Measurements from ENCODE around the gene ZNF669.
"Not testable (repeated sequence)": the region's sequence is repeated elsewhere in the genome, so short reads cannot be mapped to it uniquely, and the experiment has no call there.

ZNF669 gene

GRCh38 chr1:247103859-247104591, at the start of gene ZNF669:
ZNF669 (minus strand) TSS chr1:247104356; CDS start chr1:247104199, 157 bp downstream.
- DNase-seq (ENCODE audit: low spot score): peak; percentile 96

GRCh38 chr1:247147781-247148180, 43.6 kb upstream of the ZNF669 start:
- DNase-seq (ENCODE audit: low spot score): no peak

GRCh38 chr1:247147120-247147519, 43.0 kb upstream of the ZNF669 start:
- DNase-seq (ENCODE audit: low spot score): not testable (repeated sequence)

GRCh38 chr1:247146671-247147070, 42.5 kb upstream of the ZNF669 start:
- no peak for DNase-seq (ENCODE audit: low spot score)

DNA sequence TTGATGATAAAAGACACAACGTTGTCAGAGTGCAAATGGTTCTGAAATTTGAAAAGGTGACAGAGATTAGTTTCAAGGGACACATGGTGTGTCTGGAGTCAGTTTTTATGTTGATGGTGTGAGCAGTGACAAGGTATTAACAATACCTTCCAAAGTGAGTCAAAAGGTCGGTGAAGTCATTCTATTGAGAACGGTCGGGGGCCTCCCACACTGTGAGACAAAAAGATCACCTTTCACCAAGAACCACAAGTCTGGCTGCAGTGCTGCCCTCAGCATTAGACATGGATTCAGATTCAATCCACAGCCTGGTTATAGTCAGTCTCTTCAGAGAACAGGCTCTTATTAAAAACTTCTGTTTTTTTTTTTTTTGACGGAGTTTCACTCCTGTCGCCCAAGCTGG, 41.1 kb upstream of the ZNF669 start:
- DNase-seq (ENCODE audit: low spot score): no peak

DNA sequence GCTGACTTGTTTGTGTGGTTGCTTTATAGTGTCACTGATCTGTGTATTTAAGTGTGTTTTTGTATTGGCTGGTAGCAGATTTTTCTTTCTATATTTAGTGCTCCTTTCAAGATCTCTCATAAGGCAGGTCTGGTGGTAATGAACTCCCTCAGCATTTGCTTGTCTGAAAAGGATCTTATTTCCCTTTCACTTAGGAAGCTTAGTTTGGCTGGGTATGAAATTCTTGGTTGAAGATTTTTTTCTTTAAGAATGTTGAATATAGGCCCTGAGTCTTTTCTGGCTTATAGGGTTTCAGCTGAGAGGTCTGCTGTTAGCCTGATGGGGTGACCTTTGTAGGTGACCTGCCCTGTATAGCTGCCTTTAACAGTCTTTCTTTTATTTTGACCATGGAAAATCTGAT, 35.4 kb upstream of the ZNF669 start:
- DNase-seq (ENCODE audit: low spot score): not testable (repeated sequence)

DNA sequence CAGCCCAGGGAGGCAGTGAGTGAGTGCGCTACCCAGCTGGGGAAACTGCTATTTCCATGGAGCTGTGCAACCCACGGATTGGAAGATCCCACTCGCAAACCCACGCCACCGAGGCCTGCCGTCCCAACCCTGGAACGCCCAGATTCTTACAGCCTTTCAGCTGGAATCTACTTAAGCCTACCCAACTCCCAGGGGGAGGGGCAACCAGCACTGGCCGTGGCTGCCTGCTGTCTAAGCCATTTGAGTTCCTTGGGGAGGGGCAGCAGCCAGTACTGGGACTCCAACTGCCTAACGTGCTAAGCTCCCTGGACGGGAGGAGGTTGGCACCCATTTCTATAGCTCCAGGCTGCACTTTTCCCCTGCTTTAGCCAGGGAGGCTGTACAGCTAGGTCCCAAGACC, 27.1 kb upstream of the ZNF669 start:
- DNase-seq (ENCODE audit: low spot score): no peak

DNA sequence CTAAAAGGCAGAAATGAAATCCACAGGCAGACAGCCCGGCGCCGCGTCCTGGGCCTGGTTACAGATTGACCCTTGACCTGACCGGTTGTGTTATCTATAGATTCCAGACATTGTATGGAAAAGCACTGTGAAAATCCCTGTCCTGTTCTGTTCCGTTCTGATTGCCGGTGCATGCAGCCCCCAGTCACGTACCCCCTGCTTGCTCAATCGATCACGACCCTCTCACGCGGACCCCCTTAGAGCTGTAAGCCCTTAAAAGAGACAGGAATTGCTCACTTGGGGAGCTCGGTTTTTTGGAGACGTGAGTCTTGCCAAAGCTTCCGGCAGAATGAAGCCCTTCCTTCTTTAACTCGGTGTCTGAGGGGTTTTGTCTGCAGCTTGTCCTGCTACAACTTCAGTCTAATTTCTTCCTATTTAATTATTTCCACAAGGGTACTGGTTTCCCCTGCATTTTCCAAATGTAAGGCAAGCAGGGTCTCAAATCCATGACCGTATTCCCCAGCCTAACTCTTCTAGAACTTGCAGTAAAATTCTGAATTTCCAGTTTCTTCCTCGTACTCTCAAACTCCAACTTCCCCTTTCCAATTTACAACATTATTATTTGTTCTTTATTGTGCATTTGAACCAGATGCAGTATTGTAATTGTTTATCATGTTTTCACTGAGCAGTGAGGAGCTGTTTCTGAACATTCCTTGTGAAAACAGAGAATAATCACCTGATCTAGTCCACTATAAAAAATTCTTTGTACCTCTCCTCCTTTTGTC, 23.5 kb upstream of the ZNF669 start:
- DNase-seq (ENCODE audit: low spot score): not testable (repeated sequence)

- not testable (repeated sequence) for DNase-seq (ENCODE audit: low spot score)
Observed at GRCh38 chr1:247126601-247127000, 22.4 kb upstream of the ZNF669 start.

DNA sequence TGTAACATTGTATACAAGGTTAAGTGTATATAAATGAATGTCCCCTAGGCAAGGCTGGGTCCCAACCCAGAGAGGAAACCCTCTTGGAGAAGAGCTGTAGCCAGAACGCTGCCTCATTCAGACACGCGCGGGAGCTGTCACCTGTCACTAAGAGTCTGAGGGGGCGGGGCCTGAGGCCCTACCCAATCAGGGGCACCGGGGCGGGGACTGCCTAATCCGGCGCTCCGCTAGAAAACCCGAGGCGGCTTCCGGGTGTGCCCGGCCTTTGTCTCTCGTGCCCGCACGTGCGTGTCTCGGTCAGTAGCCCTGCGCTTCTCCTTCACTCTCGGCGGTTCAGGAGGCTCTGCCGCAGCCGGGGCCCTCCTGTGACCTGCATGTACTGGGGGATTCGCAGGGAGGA, 22.0 kb upstream of the ZNF669 start:
- DNase-seq (ENCODE audit: low spot score): not testable (repeated sequence)

DNA sequence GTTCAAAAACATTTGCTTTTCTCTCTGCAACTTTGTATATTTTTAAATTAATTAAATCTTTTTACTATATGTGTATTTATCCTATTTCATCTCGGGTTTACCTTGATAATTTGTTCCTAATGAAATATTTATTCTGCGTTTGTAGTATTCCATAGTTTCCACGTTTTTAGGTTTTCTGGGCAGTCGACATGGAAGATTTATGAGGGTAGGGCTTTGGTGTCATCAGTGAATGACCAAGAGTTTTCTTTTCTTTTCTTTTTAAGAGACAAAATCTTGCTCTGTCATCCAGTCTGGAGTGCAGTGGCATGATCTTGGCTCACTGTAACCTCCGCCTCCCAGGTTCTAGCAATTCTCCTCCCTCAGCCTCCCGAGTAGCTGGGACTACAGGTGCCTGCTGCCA, 17.2 kb upstream of the ZNF669 start:
- DNase-seq (ENCODE audit: low spot score): no peak

GRCh38 chr1:247120408-247120668, 16.2 kb upstream of the ZNF669 start:
- DNase-seq (ENCODE audit: low spot score): not testable (repeated sequence)

DNA sequence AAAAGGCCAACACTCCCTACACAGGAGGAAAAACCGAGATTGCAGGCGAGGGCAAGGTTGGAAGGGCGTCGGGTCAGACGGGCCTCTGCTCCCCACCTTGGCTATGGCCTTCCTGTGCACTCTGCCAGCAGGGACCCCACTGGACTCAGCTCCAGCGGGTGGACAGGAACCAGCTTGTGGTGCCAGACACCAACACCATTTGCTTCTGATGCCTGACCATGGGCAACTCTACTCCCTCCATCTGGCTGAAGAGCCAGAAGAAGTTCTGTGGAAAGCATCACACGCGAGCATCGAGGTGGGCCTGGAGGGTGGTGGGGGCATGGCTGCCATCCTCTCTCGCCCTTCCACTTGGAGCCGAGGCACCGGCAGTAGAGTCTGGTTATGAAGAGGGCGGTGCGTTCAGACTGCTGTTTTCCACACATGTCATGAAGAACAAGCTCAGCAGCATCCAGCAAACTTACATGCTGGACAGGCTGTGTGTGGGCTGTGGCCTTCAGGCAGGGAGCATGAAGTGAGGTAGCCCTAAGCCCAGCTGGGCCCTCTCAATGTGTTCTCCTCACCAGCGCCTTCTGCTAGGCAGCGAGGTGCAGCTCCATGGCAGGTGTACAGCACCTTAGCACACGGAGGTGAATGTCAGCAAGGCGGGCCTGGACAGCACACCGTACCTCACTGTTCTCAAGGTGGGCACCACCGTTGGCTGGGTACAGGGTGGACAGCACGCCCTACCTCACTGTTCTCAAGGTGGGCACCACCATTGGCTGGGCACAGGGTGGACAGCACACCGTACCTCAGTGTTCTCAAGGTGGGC, 15.6 kb upstream of the ZNF669 start:
- DNase-seq (ENCODE audit: low spot score): no peak

DNA sequence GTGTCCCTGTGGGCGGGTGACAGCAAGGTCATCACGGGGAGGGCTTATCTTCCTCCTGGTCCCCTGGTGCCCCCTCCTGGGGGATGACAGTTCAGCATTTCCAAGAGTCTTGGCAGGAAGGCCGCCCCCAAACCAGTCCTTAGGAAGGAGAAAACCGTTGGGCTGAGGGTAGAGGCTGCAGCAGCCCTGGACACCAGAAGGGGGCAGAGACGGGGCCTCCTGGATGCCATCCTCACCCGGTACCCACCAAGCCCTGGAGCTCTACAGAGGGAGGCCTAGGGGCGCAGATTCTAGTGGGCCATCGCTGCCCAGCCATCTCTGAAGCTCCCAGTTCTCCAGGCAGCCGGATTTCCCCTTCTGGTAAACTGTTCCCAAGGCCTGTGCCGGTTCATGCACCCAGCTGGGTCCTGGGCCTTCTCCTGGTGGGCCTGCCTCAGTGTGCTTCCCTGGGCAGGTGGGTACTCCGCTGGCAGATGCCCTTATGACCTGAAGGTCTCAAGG, 14.8 kb upstream of the ZNF669 start:
- no peak for DNase-seq (ENCODE audit: low spot score)

DNA sequence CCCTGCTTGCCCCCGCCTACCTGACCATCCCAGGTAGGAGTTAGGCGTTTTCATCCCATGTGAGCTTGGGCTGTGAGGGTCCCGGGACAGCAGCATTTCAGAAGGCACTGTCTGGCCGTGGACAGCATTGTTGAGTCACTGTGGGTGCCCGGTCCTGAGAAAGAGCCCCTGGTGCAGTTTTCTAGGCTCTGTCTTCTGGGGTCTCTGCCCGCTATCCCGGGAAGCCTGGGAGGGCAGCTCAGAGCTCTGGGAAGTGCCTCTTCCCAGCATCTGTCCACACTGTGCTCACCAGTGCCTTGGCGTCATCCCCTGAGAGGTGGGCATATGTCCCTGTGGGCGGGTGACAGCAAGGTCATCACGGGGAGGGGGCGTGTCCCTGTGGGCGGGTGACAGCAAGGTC, 11.4 kb upstream of the ZNF669 start:
- DNase-seq (ENCODE audit: low spot score): no peak

GRCh38 chr1:247115141-247115510, 11.0 kb upstream of the ZNF669 start:
- DNase-seq (ENCODE audit: low spot score): no peak

DNA sequence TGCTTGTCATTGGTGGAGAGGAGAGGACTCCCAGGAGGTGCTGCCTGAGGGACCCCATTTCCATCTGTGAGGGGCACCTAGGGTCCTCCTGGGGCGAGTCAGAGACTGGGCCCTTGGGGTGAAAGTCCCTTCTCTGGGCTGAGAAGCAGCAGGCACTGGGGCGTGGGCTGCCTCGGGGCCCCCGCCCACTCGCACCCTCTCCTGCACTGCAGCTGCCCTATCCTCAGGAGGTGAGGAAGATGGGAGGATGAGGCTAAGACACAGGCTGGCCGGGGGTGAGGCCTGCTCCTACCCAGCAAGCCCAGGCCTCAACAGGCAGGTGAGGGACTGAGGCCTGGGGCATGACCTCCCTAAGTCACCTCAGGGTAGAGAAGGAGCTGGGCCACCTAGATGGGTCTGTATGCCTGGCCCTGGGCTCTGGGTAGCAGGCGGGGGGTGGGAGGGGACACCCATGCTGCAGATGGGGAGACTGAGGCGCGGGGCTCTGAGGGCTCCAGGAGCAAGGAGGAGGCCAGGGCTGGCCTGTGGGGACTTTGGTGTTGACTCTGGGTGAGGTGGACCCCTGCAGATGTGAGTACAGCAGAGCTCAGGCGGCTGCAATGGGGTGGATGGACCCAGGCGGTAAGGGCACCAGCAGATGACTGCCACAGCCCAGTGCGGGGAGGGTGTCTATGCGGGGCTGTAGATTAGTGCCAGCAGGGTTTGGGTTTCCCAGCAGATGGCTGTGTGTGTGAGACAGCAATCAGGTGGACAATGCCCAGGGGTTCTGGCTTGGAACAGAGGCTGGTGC, 10.4 kb upstream of the ZNF669 start:
- no peak for DNase-seq (ENCODE audit: low spot score)

- no peak for DNase-seq (ENCODE audit: low spot score)
Observed at GRCh38 chr1:247113733-247114271, 9.6 kb upstream of the ZNF669 start.

GRCh38 chr1:247113094-247113497, 8.9 kb upstream of the ZNF669 start:
- no peak for DNase-seq (ENCODE audit: low spot score)

DNA sequence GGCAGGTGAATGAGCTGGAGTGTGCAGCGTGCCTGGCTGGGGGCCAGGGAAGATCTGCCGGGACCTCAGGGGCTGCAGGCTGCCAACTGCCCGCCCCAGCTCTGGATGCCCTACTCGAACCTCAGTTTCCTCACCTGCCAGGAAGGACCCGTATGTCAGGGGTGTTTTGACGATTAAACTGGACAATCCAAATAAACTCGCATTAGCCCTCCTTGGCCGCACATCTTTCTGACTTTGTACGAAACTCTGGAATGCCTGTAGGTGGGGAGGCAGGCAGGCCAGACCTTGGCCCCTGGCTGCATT, 8.3 kb upstream of the ZNF669 start:
- DNase-seq (ENCODE audit: low spot score): no peak

GRCh38 chr1:247111700-247112478, 7.7 kb upstream of the ZNF669 start:
- DNase-seq (ENCODE audit: low spot score): peak; percentile 50

All from globus pallidus (tissue), 1 donor.